Fibroblast of mammary gland (primary cell): ENCODE results near the gene ERP29.

Source experiments
- DNase-seq: peaks from one replicate; pipeline ENCODE4 v3.0.0-alpha.2; 2010; ENCODE audit warnings: low read depth
- H3K4me3 ChIP-seq: 2 replicates; pipeline ENCODE4 v1.5.1; 2011; ENCODE audit warnings: low read depth, mild to moderate bottlenecking, low read length, moderate library complexity; ENCODE audit not compliant: control insufficient read depth
- TF ChIP-seq, protein P1 (sequence below): conservative IDR thresholded peaks from 2 replicates; pipeline ENCODE4 v1.5.1; 2011; ENCODE audit warnings: low read depth, low read length, inconsistent platforms; ENCODE audit not compliant: control insufficient read depth, insufficient read depth

ERP29 gene

DNA sequence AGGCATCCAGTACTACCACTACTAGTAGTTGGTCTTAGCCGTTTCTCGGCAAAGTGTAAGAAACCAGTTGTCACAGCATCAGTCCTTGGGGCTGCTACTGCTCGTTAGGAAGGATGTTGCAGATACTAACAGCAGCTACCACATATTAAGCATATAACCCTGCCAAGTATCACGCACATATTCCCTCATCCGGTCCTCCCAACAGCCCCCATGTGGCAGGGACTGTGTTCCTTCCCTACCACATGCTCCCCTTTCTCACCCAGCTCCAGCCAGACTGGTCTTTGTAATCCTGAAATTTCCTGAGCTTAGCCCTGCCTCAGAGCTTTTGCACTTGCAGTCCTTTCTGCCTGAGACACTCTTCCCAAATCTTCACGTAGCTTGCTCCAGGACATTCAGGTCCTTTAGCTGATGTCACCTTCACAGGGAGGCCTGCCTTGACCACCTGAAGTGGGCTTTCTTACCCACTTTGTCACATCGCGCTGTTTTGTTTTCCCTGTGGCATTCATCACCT is 7.8 kb downstream of the ERP29 start:
- TF ChIP-seq, protein P1, sequence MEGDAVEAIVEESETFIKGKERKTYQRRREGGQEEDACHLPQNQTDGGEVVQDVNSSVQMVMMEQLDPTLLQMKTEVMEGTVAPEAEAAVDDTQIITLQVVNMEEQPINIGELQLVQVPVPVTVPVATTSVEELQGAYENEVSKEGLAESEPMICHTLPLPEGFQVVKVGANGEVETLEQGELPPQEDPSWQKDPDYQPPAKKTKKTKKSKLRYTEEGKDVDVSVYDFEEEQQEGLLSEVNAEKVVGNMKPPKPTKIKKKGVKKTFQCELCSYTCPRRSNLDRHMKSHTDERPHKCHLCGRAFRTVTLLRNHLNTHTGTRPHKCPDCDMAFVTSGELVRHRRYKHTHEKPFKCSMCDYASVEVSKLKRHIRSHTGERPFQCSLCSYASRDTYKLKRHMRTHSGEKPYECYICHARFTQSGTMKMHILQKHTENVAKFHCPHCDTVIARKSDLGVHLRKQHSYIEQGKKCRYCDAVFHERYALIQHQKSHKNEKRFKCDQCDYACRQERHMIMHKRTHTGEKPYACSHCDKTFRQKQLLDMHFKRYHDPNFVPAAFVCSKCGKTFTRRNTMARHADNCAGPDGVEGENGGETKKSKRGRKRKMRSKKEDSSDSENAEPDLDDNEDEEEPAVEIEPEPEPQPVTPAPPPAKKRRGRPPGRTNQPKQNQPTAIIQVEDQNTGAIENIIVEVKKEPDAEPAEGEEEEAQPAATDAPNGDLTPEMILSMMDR, result no peak
- H3K4me3 ChIP-seq, result no peak overlapping the region
- no peak for DNase-seq

DNA sequence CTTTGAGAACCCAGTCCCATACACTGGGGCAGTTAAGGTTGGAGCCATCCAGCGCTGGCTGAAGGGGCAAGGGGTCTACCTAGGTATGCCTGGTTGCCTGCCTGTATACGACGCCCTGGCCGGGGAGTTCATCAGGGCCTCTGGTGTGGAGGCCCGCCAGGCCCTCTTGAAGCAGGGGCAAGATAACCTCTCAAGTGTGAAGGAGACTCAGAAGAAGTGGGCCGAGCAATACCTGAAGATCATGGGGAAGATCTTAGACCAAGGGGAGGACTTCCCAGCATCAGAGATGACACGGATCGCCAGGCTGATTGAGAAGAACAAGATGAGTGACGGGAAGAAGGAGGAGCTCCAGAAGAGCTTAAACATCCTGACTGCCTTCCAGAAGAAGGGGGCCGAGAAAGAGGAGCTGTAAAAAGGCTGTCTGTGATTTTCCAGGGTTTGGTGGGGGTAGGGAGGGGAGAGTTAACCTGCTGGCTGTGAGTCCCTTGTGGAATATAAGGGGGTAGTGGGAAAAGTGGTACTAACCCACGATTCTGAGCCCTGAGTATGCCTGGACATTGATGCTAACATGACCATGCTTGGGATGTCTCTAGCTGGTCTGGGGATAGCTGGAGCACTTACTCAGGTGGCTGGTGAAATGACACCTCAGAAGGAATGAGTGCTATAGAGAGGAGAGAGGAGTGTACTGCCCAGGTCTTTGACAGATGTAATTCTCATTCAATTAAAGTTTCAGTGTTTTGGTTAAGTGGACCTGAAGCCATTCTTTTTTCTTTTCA is 9.2 kb downstream of the ERP29 start:
- no peak for DNase-seq
- TF ChIP-seq, protein P1, result no peak
- H3K4me3 ChIP-seq, result no peak overlapping the region

DNA sequence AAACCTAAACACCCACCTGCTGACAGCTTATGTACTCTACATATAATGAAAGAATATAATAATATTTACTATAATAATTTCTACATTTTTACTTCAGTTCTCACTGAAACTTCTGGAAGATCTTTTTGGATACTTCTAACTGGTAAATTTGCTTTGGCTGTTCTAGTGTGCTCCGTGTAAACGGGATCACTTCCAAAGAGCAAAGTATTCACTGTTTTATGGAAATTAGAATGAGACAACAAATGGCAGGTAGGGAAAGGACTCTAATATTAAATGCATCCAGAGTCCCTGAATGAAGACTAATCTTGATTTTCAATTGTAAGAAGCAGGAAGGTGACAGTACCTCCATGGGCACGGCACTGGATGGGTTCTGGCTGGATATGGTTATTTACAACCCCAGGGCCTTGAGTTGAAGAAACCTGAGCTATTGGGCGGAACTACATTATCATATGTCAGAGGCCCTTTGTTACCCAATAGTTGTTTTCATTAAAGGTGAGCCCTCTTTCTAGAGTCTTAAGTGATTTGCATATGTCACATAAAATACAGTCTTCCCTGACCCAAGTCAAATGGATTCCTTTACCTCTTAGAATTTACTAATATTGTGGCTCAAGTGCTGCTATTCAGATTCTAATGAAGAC is 10.7 kb downstream of the ERP29 start:
- no peak overlapping the region for H3K4me3 ChIP-seq
- DNase-seq, result no peak
- TF ChIP-seq, protein P1, result no peak

DNA sequence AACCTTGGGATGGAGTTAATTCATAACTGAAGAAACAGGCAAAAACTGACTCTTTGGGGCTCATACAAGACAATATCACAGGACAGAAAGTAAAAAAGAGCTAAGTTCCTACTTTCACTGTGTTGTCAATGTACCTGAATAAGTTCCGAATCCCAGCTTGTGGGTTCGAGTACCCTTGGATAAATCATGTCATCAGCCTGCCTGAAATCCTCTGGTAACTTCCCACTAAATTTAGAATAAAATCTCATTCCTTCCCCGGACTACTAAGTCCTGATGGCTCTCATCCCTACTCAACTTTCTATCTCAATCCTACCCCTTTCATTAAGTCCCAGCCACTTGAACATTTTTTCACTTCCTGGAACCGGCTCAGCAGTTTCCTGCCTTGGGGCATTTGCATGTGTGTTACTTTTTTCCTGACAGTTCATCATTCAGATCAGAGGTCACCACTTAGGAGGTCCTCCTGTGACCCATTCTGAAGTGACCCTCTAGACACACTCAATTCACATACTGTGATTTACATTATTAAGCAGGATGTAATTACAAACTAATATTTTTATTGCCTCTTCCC is 12.7 kb downstream of the ERP29 start:
- no peak for DNase-seq
- no peak overlapping the region for H3K4me3 ChIP-seq
- TF ChIP-seq, protein P1, result no peak

DNA sequence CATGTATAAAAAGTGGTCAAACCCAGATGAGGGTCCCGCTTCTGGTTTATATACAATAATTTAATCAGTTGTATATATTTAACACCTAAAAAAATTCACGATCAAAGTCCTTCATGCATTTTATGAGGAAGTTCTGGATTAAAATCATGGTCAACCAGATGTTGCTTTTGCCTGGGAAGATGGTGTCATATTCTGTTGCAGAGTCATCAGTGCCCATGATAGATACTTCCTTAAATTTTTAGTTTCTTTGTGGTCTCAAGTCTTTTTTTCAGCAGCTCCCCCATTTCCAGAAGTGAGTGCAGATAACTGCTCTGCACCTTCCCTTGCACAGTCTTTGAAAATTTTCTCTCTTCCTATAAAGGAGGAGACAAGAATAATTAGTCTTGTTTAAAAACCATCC is 16.1 kb downstream of the ERP29 start:
- TF ChIP-seq, protein P1, result no peak
- no peak overlapping the region for H3K4me3 ChIP-seq
- no peak for DNase-seq

DNA sequence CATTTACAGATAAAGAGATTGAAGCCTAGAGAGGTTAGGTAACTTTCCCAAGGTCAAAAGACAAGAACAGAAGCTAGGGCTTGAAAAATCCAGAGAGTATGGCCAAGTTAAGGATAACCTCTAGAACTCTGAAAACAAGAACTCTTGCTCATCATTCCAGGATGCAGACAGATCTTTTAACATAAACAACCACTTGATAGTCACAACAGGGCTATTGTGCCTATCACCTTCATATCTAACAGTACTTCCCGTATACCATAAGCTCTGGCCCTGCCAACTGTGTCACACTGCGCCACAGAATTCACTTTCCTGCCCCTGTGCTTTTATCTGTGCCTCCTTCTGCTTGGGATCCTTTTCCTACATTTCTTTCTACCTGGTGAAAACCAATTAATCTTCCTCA is 18.2 kb downstream of the ERP29 start:
- TF ChIP-seq, protein P1, result no peak
- no peak for DNase-seq
- no peak overlapping the region for H3K4me3 ChIP-seq
